Activated CD4-positive, alpha-beta T cell treated with anti-CD3 and anti-CD28 coated beads for 24 hours (primary cell): ENCODE measurements around the gene ARF3.
A peak's percentile ranks its signal among the peaks of the same experiment; 100 is the strongest.

ENCODE experiments used
- DNase-seq, 2 donors: peaks; one replicate each; pipeline ENCODE4 v3.0.0-alpha.2; 2020; ENCODE audit warnings: low read depth in 2 of 2

The ARF3 gene

DNA sequence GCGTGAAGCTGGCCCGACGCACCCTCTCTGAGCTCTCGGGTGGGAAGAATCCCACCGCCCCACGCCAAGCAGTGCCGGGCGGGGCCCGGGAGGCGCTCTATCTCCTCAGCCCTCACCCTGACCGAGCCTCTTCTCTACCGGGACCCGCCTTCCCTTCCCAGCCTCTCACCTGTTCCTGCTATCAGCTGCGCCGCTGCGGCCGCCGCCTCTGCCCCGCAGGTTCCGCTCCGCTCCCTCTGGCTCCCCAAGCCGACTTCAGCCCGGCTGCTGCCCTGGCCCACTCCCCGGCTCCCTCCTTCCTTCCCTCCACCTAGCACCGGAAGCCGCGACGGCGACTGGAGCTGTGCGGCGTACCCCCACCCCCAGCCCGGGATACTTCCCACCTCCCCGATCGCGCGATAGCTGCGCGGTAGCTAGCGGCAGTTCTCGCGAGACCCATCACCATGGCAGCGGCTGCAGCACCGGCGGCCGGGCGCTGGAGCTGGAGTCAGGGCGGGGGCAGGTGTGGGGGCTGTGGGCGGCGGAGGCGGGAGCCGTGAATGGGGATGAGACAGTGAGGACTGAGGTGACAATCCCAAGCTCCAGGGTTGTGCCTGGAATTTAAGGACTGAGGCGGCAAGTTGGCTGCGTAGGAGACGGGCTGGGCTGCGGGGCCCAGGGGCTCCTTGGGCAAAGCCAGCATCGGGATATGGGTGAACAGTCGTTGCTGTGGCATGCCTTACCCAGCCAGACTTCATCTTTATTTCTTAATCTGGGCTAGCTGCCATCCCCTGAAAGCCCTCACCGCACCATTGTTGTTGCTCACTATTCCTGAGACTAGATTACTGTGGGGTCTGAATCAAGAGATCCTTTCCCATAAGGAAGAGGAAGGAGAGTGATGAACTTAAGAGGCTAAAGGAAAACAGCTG is at the start of gene ARF3:
ARF3 (minus strand) TSS at position 347 of the 908 bp plus-strand sequence. CDS start 16,392 bp downstream, outside the sequence.
- peak; percentile 88 to 89 for DNase-seq

DNA sequence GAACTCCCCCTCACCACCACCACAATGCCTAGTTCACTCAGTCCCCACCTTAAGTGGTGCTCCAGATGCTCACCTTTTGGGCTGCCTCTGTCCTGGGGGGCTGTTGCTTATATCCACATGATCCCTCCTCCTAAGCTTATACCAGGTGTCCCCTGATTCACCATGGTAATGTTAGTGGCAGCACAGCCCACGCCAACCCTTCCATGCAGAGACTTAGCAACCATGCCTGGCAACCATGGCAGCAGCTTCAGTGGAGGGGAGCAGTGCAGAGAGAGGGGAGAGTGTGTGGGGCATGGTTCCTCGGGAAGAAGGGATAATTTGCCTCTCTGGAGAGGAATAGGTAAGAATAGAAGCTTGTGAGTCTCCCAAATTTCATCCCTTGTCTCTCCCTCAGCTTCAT is 43.1 kb upstream of the ARF3 start:
- DNase-seq: no peak

- peak in 1 of 2 donors; percentile 22 for DNase-seq
Observed at GRCh38 chr12:48999371-49000131, 42.3 kb upstream of the ARF3 start, which contains the start of gene DDN. Gene DDN, minus strand, starts transcription at chr12:48999375. Its CDS starts 88 bp downstream, at chr12:48999287.

- DNase-seq: no peak
Observed at GRCh38 chr12:48998497-48999353, 41.4 kb upstream of the ARF3 start.

DNA sequence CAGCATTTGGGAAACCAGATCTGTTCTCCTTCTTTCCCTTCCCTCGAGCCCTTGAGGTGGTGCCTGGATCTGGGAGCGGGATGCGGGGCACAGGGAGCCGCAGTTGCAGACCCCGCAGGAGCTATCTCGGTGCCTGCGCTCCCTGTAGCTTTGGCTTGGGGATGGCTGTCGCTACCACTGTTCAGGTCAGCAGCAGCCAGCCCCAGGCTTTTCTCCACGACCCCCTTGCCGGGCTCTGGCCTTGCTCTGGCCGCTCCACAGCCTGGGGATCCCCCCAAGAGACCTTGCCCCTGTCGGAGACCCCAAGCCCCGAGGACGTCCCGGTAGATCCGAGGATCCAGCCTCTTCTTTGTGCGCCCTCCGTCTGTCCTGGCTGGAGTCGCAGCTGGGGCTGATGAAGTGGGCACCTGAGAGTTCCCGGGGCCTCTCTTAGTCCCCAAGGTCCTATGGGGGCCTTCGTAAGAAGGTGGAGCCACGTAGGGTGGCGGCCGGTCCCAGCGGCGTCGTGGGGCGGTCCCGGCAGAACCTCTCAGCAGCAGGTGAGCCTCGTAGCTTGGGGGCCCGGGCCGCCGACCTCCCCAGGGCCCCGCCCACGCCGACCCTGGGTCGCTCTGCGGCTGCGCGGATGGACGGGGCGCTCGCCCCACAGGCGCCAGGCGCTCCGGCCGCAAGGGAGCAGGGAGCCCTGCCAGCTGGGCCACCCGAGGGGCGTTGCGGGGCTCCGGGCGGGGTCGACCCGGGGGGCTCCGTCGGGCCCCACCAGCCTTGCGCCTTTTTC is 40.6 kb upstream of the ARF3 start:
- DNase-seq: no peak

- no peak for DNase-seq
Observed at GRCh38 chr12:48996794-48997718, 39.8 kb upstream of the ARF3 start.

DNA sequence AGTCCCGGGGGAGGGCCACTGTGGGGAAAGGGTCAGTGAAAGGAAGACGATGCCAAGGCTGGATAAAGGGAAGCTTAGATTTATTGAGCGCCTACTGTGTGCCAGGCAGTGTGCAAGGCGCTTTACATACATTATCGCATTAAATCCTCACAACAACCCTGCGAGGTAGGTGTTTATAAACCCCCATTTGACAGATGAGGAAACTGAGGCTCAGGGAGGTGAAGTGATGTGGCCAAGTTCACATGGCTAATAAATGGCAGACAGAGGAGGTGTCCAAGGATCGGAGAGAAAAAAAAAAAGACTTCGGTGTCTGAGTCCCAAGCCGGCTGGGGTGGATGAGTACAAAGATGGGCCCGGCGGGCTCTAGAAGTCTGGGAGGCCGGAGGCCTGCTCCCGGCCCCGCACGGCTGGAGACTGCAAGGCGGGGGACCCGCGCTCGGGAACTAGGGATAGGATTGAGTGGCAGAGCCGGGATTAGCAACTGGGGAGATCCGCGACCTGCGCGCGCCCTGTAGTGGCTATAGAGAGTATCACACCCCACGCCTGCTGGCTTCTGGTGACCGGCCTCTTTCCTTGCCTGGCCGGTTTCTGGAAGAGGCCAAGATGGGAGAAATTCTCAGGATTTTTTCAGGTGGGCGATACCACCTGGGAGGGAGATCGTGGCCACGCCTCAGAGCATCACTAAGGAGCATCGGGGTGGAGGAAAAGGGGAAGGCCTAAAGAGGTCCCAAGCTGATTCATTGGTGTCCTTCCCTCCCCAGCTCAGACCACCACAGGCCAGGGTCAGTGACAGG is 38.0 kb upstream of the ARF3 start:
- DNase-seq: no peak

DNA sequence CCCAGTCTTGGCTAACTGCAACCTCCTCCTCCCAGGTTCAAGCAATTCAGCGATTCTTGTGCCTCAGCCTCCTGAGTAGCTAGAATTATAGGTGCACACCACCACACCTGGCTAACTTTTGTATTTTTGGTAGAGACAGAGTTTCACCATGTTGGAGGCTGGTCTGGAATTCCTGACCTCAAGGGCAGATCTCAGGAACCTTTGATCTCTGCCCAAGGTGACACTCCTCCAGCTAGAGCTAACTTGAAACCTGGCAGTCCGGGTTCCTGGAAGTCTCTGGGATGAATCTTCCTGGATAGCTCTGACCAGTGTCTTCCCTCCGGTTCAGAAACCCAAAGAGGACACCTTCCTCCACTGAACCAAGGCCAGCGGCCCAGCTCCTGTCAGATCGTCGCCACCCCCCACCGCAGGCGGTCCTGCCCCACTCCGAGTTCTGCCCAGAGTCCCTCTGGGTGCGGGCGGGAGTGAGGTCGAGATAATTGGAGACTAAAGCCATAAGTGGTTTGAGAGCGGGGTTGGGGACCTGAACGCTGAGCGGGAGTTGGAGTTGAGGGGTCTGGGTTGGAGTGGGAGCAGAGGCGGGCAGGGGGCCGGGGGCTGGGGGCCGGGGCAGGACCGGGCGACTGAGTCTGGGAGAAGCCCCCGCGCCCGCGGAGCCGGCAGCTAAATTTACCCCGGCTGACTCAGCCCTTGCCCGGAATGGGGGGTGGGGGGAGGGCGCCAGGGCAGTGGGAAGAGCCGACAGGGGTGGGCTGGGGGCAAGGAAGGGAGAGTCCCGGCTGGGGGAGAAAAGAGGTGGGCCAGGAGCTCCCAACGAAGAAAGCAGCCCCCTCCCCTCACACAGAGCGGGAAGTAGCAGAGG is 37.2 kb upstream of the ARF3 start:
- no peak for DNase-seq

DNA sequence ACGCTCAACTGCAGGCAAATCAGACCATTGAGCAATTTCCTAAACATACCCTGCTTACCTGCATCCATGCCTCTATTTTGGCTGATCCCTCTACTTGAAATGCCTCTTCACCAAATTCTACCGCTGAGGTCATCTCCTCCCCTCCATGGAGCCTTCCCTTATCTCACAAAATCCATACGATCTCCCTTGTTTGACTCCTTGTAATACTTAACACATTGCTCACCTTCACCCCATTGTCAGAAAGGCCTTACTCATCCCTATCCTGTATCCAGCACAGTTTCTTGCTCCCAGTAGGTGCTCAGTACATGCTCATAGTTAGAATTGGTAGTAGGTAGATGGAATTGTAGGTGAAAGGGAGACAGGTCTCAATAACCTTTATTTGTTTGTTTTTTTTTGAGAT is 36.5 kb upstream of the ARF3 start:
- DNase-seq: no peak

GRCh38 chr12:48991247-48992050 is 34.2 kb upstream of the ARF3 start:
- DNase-seq: no peak

DNA sequence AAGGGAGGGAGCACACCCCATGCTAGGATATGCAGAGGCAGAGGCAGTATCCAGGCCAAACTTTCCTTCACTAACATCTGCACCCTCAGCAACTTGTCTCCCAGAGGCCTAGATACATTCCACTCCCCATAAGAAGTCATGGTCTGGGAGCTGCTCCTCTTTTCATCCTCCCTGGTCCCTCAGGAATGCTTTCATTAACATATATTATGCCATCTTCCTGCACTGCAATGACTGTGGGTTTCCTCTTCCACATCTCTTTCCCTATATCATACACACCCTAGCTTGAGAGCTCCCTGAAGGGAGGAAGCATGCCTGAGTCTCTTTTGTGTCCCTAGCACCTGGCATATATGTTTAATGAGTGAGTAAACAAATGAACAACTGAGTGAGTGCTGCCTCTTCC is 33.3 kb upstream of the ARF3 start:
- no peak for DNase-seq

GRCh38 chr12:48988030-48988649 is 30.9 kb upstream of the ARF3 start:
- peak; percentile 64 to 73 for DNase-seq

DNA sequence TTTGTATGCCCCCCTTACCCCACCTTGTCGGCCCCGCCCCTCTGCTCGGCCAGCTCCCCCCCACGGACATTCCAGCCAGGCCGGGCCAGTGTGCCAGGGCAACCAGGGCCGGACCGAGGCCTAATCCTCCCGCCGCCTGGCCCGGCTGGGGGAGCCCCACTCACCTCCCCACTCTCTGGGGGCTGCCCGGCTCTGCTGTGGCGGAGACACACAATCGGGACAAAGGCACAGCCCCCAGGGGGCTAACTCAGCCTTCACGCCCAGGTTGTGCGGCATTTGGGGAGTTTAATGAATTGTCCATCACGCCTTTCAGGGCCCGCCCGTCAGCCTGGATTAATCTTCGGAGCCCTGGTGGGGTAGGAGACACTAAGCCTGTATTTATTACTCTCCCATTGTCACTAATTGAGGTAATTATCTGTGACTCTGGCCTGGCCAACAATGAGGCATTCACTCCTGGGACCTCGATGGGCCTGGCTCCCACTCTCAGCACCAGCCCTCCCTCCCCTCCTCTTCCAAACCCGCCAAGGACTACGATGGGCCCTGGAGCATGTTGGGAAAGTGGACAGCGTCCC is 29.5 kb upstream of the ARF3 start:
- DNase-seq: no peak

GRCh38 chr12:48985901-48986300 is 28.6 kb upstream of the ARF3 start:
- DNase-seq: no peak

DNA sequence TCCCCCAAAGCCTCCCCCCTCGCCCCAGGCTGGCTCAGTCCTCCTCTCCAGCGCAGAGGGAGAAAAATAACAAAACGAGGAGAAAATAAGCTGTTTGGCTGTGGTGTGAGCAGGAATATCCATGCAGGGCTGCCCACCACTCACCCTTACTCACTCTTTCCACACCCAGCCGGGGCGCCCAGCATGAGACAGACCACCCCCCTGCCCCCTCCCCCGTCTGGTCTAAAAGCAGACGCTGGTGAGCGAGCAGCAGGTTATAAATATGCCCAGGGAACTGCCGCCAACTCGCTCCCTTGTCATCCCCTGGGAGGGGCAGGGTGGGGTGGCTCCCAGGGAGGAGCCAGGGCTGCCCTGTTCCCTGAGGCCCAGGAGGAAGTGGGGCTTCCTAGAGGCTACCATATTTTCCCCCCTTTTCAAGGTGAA is 28.2 kb upstream of the ARF3 start:
- DNase-seq: no peak

DNA sequence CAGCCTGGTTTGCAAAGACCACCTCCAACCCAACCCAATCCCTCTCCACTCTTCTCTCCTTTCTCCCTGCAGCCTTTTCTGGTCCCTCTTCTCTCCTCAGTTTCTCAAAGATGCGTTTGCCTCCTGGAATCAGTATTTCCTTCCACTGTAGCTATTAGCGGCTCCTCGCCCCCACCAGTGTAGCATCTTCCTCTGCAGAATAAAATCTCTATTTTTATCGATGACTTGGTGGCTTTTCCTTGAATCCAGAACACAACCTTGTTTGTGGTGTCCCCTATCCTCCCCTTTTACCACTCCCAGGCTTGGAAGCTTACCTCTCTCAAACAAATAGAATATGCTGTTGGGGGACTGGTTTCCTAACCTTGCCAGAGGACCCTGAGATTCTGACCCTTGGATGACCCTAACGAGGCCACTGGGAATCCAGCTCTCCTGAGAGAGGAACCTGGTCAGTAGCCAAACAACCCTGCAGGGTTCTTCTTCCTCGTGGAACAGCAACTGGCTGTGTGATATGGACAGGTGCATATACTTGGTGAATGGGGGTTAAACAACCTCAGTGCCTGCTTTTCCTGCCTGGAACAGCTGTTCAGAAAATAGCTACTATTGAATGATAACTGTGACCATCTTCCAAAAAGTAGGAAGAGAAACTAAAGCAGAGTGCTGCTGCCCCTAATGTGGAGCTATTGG is 25.3 kb upstream of the ARF3 start:
- no peak for DNase-seq
